Nasal cavity respiratory epithelium epithelial cell of viscerocranial mucosa (primary cell): ENCODE data around the gene GAP43. TPM values are rescaled to one million over a fixed set of nuclear protein-coding genes. Genes with fewer than 3 reads are reported as not detected.

Experiments
- total RNA-seq: library from RNA; depleted of rRNA; stranded (reverse); fragments of >200 nt; gene quantifications from 2 replicates; pipeline ENCODE4 v1.2.3, GENCODE V29; 2014

GAP43 gene
- total RNA-seq = not detected in 2 replicates

GRCh38 chr3:115623044-115623868 lies at the start of gene GAP43:
Gene GAP43 (plus strand): TSS chr3:115623510. CDS start chr3:115623690, 180 bp downstream.

